Measurements from ENCODE around the gene RCOR1.

- TF ChIP-seq, protein P1, sequence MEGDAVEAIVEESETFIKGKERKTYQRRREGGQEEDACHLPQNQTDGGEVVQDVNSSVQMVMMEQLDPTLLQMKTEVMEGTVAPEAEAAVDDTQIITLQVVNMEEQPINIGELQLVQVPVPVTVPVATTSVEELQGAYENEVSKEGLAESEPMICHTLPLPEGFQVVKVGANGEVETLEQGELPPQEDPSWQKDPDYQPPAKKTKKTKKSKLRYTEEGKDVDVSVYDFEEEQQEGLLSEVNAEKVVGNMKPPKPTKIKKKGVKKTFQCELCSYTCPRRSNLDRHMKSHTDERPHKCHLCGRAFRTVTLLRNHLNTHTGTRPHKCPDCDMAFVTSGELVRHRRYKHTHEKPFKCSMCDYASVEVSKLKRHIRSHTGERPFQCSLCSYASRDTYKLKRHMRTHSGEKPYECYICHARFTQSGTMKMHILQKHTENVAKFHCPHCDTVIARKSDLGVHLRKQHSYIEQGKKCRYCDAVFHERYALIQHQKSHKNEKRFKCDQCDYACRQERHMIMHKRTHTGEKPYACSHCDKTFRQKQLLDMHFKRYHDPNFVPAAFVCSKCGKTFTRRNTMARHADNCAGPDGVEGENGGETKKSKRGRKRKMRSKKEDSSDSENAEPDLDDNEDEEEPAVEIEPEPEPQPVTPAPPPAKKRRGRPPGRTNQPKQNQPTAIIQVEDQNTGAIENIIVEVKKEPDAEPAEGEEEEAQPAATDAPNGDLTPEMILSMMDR (conservative IDR thresholded peaks at IDR 0.05 in 1 of 2, IDR thresholded peaks at IDR 0.05 in 1 of 2; ENCODE audit: extremely low read depth in 1 of 2, insufficient read depth in 1 of 2, low read depth in 1 of 2, low read length in 2 of 2) = no peak
- TF ChIP-seq EZH2 (IDR thresholded peaks at IDR 0.05; ENCODE audit: borderline replicate concordance, low read length) = no peak
Measured at GRCh38 chr14:102771144-102771543, 178.7 kb downstream of the RCOR1 start.
